Stomach (tissue), 4 donors: Measurements from ENCODE around the gene GBP7.

Experiments used
- CTCF ChIP-seq, 7 experiments: fragments of 450-650 bp in 4 of 7; fragments of 200-600 bp in 3 of 7; sonication (generic) in 3 of 7; IDR thresholded peaks; one replicate each; pipeline ENCODE4 v1.5.1; 2016 to 2019; ENCODE audit warnings: antibody characterized with exemption in 7 of 7, control low read depth in 2 of 7, mild to moderate bottlenecking in 1 of 7
- EP300 ChIP-seq: sonication (generic); formaldehyde crosslinking; IDR thresholded peaks from one replicate; pipeline ENCODE4 v1.6.1; 2017; ENCODE audit warnings: antibody characterized with exemption

DNA sequence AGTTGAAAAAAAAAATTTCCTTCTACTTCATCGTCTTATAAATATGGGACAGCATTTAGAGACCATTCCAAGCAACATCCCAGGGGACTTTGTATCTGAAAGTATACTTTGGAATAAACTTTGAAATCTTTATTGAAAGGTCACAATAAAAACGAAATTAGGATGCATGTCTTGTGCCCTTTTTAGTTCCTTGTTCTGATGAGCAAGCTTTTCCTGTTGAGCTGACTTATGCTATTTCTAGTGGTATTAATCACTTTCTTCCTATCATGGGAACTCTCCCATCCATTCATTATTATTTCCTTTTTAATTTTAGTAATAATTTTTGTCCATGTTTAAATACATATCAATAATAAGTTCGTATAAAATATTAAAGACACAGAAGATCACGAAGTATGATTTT is 45.9 kb downstream of the GBP7 start:
- TF ChIP-seq CTCF (IDR thresholded peaks at IDR 0.05): no peak
- no peak for TF ChIP-seq EP300
